Body of pancreas (tissue), 4 donors: Measurements from ENCODE around the gene ZNF574.

Experiments
- CTCF ChIP-seq, 7 experiments: fragments of 450-650 bp in 4 of 7; fragments of 200-600 bp in 3 of 7; sonication (generic) in 3 of 7; IDR thresholded peaks; one replicate each; pipeline ENCODE4 v1.5.1; 2016 to 2019; ENCODE audit warnings: antibody characterized with exemption in 7 of 7
- POLR2A ChIP-seq, 3 donors: fragments of 450-650 bp; IDR thresholded peaks; one replicate each; pipeline ENCODE4 v1.6.1; 2016; ENCODE audit warnings: antibody characterized with exemption in 3 of 3, mild to moderate bottlenecking in 2 of 3

GRCh38 chr19:42080764-42081375, 4.9 kb downstream of the ZNF574 start:
- TF ChIP-seq CTCF (IDR thresholded peaks at IDR 0.05), result no peak
- TF ChIP-seq POLR2A (IDR thresholded peaks at IDR 0.05), result no peak
